GM12878 (cell line): ENCODE data around the gene TSPEAR. TPM values are rescaled to one million over a fixed set of nuclear protein-coding genes. Genes with fewer than 3 reads are reported as not detected.

Experiments used
- ATAC-seq: fragments of 200-7000 bp; cut with Tn5 transposase; 3 replicates; pipeline ENCODE4 v1.9.1; 2020; ENCODE audit warnings: mild to moderate bottlenecking, moderate library complexity
- BruUV-seq: library from RNA; stranded (reverse); fragments of 400-500 nt; replicated peaks from 2 replicates; lab custom pipeline; 2021; lab: Mats Ljungman, UMichigan
- CTCF ChIA-PET: fragments of 300-600 bp; sonication (Branson Sonifier 250); formaldehyde crosslinking; extraction: SDS; loops from one replicate; lab custom pipeline; 2021; ENCODE audit warnings: inconsistent platforms; lab: Yijun Ruan, JAX
- POLR2A ChIA-PET: fragments of 350-600 bp; formaldehyde crosslinking; extraction: SDS; loops from one replicate; lab custom pipeline; 2021; ENCODE audit warnings: inconsistent platforms; lab: Charles Lee
- RAD21 ChIA-PET: fragments of 300-600 bp; sonication (Branson Sonifier 250); formaldehyde crosslinking; loops from one replicate; lab custom pipeline; 2023; ENCODE audit warnings: antibody characterized with exemption; ENCODE audit not compliant: unreplicated experiment; lab: Charles Lee
- SMC1A ChIA-PET: fragments of 300-600 bp; sonication (Branson Sonifier 250); formaldehyde crosslinking; loops from one replicate; lab custom pipeline; 2023; ENCODE audit not compliant: unreplicated experiment, uncharacterized antibody; lab: Charles Lee
- DNase-seq: peaks from one replicate; pipeline ENCODE4 v3.0.0-alpha.2; 2011; ENCODE audit warnings: low read depth, low spot score
- FAIRE-seq: peaks from 3 replicates; lab custom pipeline; 2011; peaks lifted over from hg19 to GRCh38; lab: Jason Lieb, UNC
- H2AFZ ChIP-seq: 2 replicates; pipeline ENCODE4 v1.6.0; 2011; ENCODE audit warnings: low read depth, low read length, control low read depth; ENCODE audit not compliant: control insufficient read depth
- H3K27ac ChIP-seq: 2 replicates; pipeline ENCODE4 v1.5.1; 2011; ENCODE audit warnings: control low read depth; ENCODE audit not compliant: control insufficient read depth, insufficient read depth
- H3K27me3 ChIP-seq, 2 experiments: replicated peaks in 1 of 2; 2 replicates each; pipeline versions ENCODE4 v1.6.0 to v1.6.1; 2011; ENCODE audit warnings: low read length in 1 of 2; ENCODE audit not compliant: control insufficient read depth in 2 of 2, insufficient read depth in 2 of 2
- H3K36me3 ChIP-seq, 2 experiments: 2 replicates each; pipeline ENCODE4 v1.5.1; 2011; ENCODE audit warnings: low read length in 1 of 2; ENCODE audit not compliant: control insufficient read depth in 2 of 2, insufficient read depth in 2 of 2
- H3K4me1 ChIP-seq: 2 replicates; pipeline ENCODE4 v1.6.1; 2011; ENCODE audit warnings: mild to moderate bottlenecking, low read length, moderate library complexity, mixed read lengths; ENCODE audit not compliant: control insufficient read depth, insufficient read depth
- H3K4me2 ChIP-seq: 2 replicates; pipeline ENCODE4 v1.6.0; 2011; ENCODE audit warnings: control low read depth; ENCODE audit not compliant: control insufficient read depth, insufficient read depth
- H3K4me3 ChIP-seq: fragments of 200-600 bp; sonication (generic); 2 replicates; pipeline ENCODE4 v1.5.1; 2016
- H3K79me2 ChIP-seq: 2 replicates; pipeline ENCODE4 v1.6.0; 2011; ENCODE audit warnings: low read length; ENCODE audit not compliant: control insufficient read depth, insufficient read depth
- H3K9ac ChIP-seq: 2 replicates; pipeline ENCODE4 v1.8.0; 2011; ENCODE audit warnings: low read length, control low read depth, mixed read lengths; ENCODE audit not compliant: control insufficient read depth, insufficient read depth
- H3K9me3 ChIP-seq: replicated peaks from 3 replicates; pipeline ENCODE4 v1.5.1; 2011; ENCODE audit warnings: mild to moderate bottlenecking, low read length; ENCODE audit not compliant: control insufficient read depth, insufficient read depth
- H4K20me1 ChIP-seq: 2 replicates; pipeline ENCODE4 v1.6.0; 2011; ENCODE audit not compliant: control insufficient read depth, insufficient read depth
- BRCA1 ChIP-seq: IDR thresholded peaks from 2 replicates; pipeline ENCODE4 v1.6.1; 2011; ENCODE audit warnings: low read depth, low read length, improper control_type of control experiment
- ETV6 ChIP-seq, 2 experiments: fragments of 450-650 bp in 1 of 2; IDR thresholded peaks in 1 of 2; conservative IDR thresholded peaks in 1 of 2; 2 replicates each; pipeline ENCODE4 v1.6.1; 2014; ENCODE audit warnings: antibody characterized with exemption in 1 of 2, borderline replicate concordance in 1 of 2, low read depth in 1 of 2, mild to moderate bottlenecking in 1 of 2, moderate library complexity in 1 of 2
- MEF2A ChIP-seq: IDR thresholded peaks from 2 replicates; pipeline ENCODE4 v1.6.1; 2011; ENCODE audit warnings: low read depth, mild to moderate bottlenecking, low read length, moderate library complexity; ENCODE audit not compliant: insufficient read depth
- MTA2 ChIP-seq: fragments of 450-650 bp; IDR thresholded peaks from 2 replicates; pipeline ENCODE4 v1.6.1; 2016; ENCODE audit warnings: low read depth, mild to moderate bottlenecking, moderate library complexity
- NFIC ChIP-seq: IDR thresholded peaks from 2 replicates; pipeline ENCODE4 v1.6.1; 2012; ENCODE audit warnings: low read depth, mild to moderate bottlenecking, inconsistent platforms, low read length, moderate library complexity
- NFYB ChIP-seq: IDR thresholded peaks from 2 replicates; pipeline ENCODE4 v1.6.1; 2011; ENCODE audit warnings: low read depth, mild to moderate bottlenecking, low read length, improper control_type of control experiment, moderate library complexity; ENCODE audit not compliant: insufficient read depth
- RELA ChIP-seq: fragments of 450-650 bp; IDR thresholded peaks from 2 replicates; pipeline ENCODE4 v1.8.0; 2014; ENCODE audit warnings: borderline replicate concordance; ENCODE audit not compliant: partially characterized antibody
- TCF3 ChIP-seq: IDR thresholded peaks from 2 replicates; pipeline ENCODE4 v1.6.1; 2012; ENCODE audit warnings: low read depth, mild to moderate bottlenecking, low read length, borderline replicate concordance; ENCODE audit not compliant: insufficient read depth
- ZNF24 ChIP-seq: fragments of 450-650 bp; IDR thresholded peaks from 2 replicates; pipeline ENCODE4 v1.6.1; 2017; ENCODE audit warnings: antibody characterized with exemption, mild to moderate bottlenecking
- WGBS: methylation state at CpG from one replicate; pipeline ENCODE4 v1.1.6; 2016; ENCODE audit warnings: low lambda C conversion rate; ENCODE audit not compliant: insufficient replicate concordance, insufficient coverage; ENCODE audit errors: missing lambda C conversion rate; 5-methylcytosine and 5-hydroxymethylcytosine counted together
- in situ Hi-C: fragments of 300-500 bp; cut with MboI; formaldehyde crosslinking; loops from 9 replicates; pipeline ENCODE4 v1.14.3; 2018; ENCODE audit warnings: mixed read lengths
- intact Hi-C: fragments of 100-400 bp; cut with micrococcal nuclease; formaldehyde crosslinking; loops from one replicate; pipeline ENCODE4 v1.14.2; 2022; ENCODE audit not compliant: unreplicated experiment
- polyA plus RNA-seq, 11 experiments: library from polyadenylated mRNA; depleted of rRNA in 4 of 11; unstranded in 6 of 11; stranded (reverse) in 5 of 11; fragments of >200 nt; fragmentation: Nextera tagmentation in 4 of 11; fragmentation: Illumina TruSeq in 1 of 11; extraction: Ambion mirVana in 4 of 11; extraction: Trizol in 1 of 11; gene quantifications; 1 replicate in 1 of 11; 2 replicates in 10 of 11; pipeline versions ENCODE4 v1.2.1 to v1.2.3, GENCODE V29; 2011 to 2016; ENCODE audit warnings: inconsistent platforms in 2 of 11, missing spikeins in 2 of 11, low read depth in 1 of 11
- total RNA-seq, 4 experiments: library from RNA; depleted of rRNA in 3 of 4; stranded (reverse); fragments of >200 nt in 3 of 4; fragmentation: Illumina TruSeq in 1 of 4; extraction: Trizol in 1 of 4; gene quantifications; 2 replicates each; pipeline versions ENCODE4 v1.2.1 to v1.2.3, GENCODE V29; 2013 to 2021
- TF ChIP-seq, protein P1 (sequence below): IDR thresholded peaks from 2 replicates; pipeline ENCODE4 v1.6.1; 2011; ENCODE audit warnings: borderline replicate concordance, low read depth, mild to moderate bottlenecking, moderate library complexity, mixed read lengths, low read length; ENCODE audit not compliant: insufficient read depth; ENCODE audit errors: extremely low read length
- TF ChIP-seq, protein P2 (sequence below): fragments of 150-350 bp; IDR thresholded peaks from 2 replicates; pipeline ENCODE4 v1.6.1; 2016; ENCODE audit warnings: low read depth, low read length
- TF ChIP-seq, protein P3 (sequence below): IDR thresholded peaks from 2 replicates; pipeline ENCODE4 v1.6.1; 2011; ENCODE audit warnings: low read depth, low read length, improper control_type of control experiment, borderline replicate concordance
- TF ChIP-seq, protein P4 (sequence below): fragments of 450-650 bp; IDR thresholded peaks from 2 replicates; pipeline ENCODE4 v1.6.1; 2017; ENCODE audit warnings: mild to moderate bottlenecking, moderate library complexity

TSPEAR gene
- total and polyA plus RNA-seq, 10 of the 15 experiments (the other 5 are each of a cell fraction or from before 2014, with no cell fraction given), result not detected

DNA sequence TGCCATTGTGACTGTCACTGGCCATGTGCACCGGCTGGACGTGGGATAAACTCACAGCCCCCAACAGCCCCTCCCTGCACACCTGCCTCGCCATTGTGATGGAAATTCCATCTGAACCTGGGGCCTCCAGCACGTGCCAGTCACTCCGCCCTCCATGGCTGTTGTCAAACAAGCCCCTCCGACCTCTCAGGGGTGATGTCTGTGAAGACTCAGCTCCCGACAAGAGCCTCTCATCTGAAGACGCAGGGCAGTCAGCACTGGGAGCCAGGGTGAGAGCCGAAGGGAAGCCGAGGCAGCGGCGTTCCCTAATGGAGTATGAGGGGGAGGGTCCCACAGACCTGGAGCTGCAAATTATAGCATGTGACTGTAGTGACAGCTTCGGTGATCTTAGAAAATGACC lies 158.7 kb downstream of the TSPEAR start:
- in situ Hi-C loops (no loop called here), intact Hi-C loops (no loop called here)
- Histone ChIP-seq H3K4me3 (no peak overlapping the region), H3K4me1 (no peaks in the 10 kb centered on the region), H3K9ac (no peak overlapping the region), H2AFZ (no peak overlapping the region), H3K4me2 (no peak overlapping the region), H3K36me3 (no peaks in the 10 kb centered on the region), H3K9me3 (no peaks in the 10 kb centered on the region; the same call in 2 of the 3 replicates), H3K27me3 (no peaks in the 10 kb centered on the region; a peak in 1 of 4 replicates), H3K79me2 (no peaks in the 10 kb centered on the region), H4K20me1 (no peaks in the 10 kb centered on the region), H3K27ac (no peak overlapping the region)
- ATAC-seq, result no peak
- no peak for FAIRE-seq
- WGBS, result 35% methylated on average over 13 of the region's 13 CpGs
- SMC1A ChIA-PET, result no interaction called here
- RAD21 ChIA-PET, result no interaction called here
- POLR2A ChIA-PET, result no interaction called here
- BruUV-seq, result no TSS peak
- DNase-seq, result no peak
- CTCF ChIA-PET, result no interaction called here
- TF ChIP-seq NFYB (no peak), MTA2 (no peak), RELA (no peak), ETV6 (conservative IDR thresholded peaks at IDR 0.05 in 1 of 2, IDR thresholded peaks at IDR 0.05 in 1 of 2; ENCODE audit: borderline replicate concordance in 1 of 2, low read depth in 1 of 2) (no peak), TCF3 (no peak), MEF2A (no peak), NFIC (no peak), BRCA1 (no peak), ZNF24 (no peak)
- TF ChIP-seq, protein P1, sequence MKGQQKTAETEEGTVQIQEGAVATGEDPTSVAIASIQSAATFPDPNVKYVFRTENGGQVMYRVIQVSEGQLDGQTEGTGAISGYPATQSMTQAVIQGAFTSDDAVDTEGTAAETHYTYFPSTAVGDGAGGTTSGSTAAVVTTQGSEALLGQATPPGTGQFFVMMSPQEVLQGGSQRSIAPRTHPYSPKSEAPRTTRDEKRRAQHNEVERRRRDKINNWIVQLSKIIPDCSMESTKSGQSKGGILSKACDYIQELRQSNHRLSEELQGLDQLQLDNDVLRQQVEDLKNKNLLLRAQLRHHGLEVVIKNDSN, result no peak
- TF ChIP-seq, protein P2, sequence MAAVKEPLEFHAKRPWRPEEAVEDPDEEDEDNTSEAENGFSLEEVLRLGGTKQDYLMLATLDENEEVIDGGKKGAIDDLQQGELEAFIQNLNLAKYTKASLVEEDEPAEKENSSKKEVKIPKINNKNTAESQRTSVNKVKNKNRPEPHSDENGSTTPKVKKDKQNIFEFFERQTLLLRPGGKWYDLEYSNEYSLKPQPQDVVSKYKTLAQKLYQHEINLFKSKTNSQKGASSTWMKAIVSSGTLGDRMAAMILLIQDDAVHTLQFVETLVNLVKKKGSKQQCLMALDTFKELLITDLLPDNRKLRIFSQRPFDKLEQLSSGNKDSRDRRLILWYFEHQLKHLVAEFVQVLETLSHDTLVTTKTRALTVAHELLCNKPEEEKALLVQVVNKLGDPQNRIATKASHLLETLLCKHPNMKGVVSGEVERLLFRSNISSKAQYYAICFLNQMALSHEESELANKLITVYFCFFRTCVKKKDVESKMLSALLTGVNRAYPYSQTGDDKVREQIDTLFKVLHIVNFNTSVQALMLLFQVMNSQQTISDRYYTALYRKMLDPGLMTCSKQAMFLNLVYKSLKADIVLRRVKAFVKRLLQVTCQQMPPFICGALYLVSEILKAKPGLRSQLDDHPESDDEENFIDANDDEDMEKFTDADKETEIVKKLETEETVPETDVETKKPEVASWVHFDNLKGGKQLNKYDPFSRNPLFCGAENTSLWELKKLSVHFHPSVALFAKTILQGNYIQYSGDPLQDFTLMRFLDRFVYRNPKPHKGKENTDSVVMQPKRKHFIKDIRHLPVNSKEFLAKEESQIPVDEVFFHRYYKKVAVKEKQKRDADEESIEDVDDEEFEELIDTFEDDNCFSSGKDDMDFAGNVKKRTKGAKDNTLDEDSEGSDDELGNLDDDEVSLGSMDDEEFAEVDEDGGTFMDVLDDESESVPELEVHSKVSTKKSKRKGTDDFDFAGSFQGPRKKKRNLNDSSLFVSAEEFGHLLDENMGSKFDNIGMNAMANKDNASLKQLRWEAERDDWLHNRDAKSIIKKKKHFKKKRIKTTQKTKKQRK, result no peak
- TF ChIP-seq, protein P3, sequence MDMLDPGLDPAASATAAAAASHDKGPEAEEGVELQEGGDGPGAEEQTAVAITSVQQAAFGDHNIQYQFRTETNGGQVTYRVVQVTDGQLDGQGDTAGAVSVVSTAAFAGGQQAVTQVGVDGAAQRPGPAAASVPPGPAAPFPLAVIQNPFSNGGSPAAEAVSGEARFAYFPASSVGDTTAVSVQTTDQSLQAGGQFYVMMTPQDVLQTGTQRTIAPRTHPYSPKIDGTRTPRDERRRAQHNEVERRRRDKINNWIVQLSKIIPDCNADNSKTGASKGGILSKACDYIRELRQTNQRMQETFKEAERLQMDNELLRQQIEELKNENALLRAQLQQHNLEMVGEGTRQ, result no peak
- TF ChIP-seq, protein P4, sequence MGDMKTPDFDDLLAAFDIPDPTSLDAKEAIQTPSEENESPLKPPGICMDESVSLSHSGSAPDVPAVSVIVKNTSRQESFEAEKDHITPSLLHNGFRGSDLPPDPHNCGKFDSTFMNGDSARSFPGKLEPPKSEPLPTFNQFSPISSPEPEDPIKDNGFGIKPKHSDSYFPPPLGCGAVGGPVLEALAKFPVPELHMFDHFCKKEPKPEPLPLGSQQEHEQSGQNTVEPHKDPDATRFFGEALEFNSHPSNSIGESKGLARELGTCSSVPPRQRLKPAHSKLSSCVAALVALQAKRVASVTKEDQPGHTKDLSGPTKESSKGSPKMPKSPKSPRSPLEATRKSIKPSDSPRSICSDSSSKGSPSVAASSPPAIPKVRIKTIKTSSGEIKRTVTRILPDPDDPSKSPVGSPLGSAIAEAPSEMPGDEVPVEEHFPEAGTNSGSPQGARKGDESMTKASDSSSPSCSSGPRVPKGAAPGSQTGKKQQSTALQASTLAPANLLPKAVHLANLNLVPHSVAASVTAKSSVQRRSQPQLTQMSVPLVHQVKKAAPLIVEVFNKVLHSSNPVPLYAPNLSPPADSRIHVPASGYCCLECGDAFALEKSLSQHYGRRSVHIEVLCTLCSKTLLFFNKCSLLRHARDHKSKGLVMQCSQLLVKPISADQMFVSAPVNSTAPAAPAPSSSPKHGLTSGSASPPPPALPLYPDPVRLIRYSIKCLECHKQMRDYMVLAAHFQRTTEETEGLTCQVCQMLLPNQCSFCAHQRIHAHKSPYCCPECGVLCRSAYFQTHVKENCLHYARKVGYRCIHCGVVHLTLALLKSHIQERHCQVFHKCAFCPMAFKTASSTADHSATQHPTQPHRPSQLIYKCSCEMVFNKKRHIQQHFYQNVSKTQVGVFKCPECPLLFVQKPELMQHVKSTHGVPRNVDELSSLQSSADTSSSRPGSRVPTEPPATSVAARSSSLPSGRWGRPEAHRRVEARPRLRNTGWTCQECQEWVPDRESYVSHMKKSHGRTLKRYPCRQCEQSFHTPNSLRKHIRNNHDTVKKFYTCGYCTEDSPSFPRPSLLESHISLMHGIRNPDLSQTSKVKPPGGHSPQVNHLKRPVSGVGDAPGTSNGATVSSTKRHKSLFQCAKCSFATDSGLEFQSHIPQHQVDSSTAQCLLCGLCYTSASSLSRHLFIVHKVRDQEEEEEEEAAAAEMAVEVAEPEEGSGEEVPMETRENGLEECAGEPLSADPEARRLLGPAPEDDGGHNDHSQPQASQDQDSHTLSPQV, result no peak
